ENCODE data around the gene ANKH. TPM values are rescaled to one million over a fixed set of nuclear protein-coding genes. Genes with fewer than 3 reads are reported as not detected.
A peak's percentile ranks its signal among the peaks of the same experiment; 100 is the strongest.

Gene ANKH
- polyA plus RNA-seq, 4 donors, result 33.0 to 82.2 (median 41.9) TPM

DNA sequence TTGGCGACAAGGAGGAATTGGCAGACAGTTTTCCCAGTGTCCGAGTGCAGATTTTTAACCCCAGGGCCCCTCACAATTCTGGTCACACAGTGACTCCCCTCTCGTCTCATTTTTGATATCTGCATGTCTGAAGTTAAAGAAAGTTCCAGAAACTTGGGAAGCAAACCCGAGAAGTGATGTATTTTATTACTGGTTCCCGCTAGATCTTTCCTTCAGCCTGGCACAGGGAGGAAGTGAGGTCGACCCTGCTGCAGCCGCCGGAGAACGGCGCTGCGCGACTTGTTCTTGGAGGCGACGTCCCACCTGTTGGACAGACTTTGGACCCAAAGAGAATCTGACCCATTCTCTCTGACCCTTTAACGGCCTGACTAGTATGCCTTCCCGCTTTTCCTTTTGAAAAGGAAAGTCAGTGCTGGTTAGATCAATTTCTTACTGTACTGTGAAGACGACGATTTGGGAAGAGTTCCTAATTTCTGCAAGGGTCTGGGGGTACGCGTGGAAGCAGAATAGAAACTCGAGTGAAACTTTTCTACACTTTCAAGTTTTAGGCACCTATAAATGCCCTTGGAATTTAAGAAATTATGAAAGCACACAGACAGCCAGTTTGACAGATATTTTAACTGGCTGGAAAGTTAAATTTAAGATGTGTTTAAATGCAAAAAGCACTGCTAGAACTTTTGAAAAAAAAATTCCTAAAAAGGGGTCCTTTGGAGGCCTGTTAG is 206.3 kb downstream of the ANKH start:
- H3K4me3 ChIP-seq (ENCODE audit: low read depth in 1 of 3, low read length in 3 of 3), result peak overlapping the region; percentile 77 to 97 (median 85)
- WGBS, 3 donors, result 0 to 1% (median 1%) methylated on average over 21 of the region's 21 CpGs
- peaks cover 0 to 31% (median 16%) of the 10 kb centered on the region in 3 donors for H3K4me1 ChIP-seq (ENCODE audit: control insufficient read depth in 3 of 3, insufficient read depth in 2 of 3, low read depth in 1 of 3, low read length in 2 of 3)
- H3K27ac ChIP-seq (ENCODE audit: low read depth in 1 of 3, low read length in 2 of 3), result peak overlapping the region; percentile 97 to 98 (median 97)
- H3K36me3 ChIP-seq (ENCODE audit: control insufficient read depth in 3 of 3, insufficient read depth in 2 of 3, low read depth in 1 of 3, low read length in 3 of 3), result peaks cover 0 to 12% (median 0%) of the 10 kb centered on the region in 3 donors
- FAIRE-seq, result no peak
- no peaks in the 10 kb centered on the region for H3K9me3 ChIP-seq (ENCODE audit: control insufficient read depth in 2 of 2, insufficient read depth in 1 of 2, low read depth in 1 of 2, low read length in 1 of 2)
- no peaks in the 10 kb centered on the region for H3K27me3 ChIP-seq (ENCODE audit: control insufficient read depth in 3 of 3, insufficient read depth in 3 of 3, low read length in 3 of 3)
- DNase-seq, result peak; percentile 82 to 83

DNA sequence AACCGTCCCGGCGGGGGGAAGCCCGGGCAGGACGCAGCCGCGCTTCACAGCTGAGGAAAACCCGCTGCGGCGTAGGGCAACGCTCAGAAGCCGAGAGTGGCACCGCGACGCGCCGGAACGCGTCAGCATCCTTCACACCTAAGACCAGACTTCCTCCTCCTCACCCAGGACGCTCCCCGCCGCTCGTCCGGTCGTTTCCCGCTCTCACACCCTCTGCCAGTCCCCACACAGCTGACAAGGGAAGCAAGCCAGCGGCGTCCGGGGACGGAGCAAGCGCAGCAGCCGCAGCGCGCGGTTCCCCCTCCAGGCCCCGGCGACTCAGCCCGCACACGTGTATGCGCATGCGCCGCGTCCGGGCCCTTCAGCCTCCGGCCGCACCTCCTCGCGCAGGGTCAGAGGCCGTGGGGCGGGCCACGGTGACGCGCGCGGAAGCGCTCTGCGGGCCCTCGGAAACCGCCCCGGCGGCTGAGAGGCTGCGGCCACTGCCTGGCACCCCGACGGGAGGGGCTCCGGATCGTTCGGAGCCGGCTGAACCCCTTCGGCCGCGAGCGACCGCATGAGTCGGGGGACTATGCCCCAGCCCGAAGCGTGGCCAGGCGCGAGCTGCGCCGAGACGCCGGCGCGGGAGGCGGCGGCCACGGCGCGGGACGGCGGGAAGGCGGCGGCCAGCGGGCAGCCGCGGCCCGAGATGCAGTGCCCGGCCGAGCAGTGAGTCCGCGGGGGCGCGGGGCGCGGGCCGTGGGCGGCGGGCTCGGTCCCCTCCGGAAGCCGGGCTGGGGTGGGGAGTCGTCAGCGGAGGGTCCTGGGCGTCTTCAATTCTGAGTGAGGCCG is 207.1 kb downstream of the ANKH start, which contains the start of gene OTULIN:
OTULIN (plus strand) TSS at position 449 of the 831 bp plus-strand sequence; CDS start at position 557, 108 bp downstream.
- FAIRE-seq (no peak), DNase-seq (peak; percentile 91 to 97)
- H3K36me3 ChIP-seq (ENCODE audit: control insufficient read depth in 3 of 3, insufficient read depth in 2 of 3, low read depth in 1 of 3, low read length in 3 of 3), result peaks cover 0 to 11% (median 0%) of the 10 kb centered on the region in 3 donors
- no peaks in the 10 kb centered on the region for H3K9me3 ChIP-seq (ENCODE audit: control insufficient read depth in 2 of 2, insufficient read depth in 1 of 2, low read depth in 1 of 2, low read length in 1 of 2)
- peaks cover 0 to 31% (median 16%) of the 10 kb centered on the region in 3 donors for H3K4me1 ChIP-seq (ENCODE audit: control insufficient read depth in 3 of 3, insufficient read depth in 2 of 3, low read depth in 1 of 3, low read length in 2 of 3)
- H3K27me3 ChIP-seq (ENCODE audit: control insufficient read depth in 3 of 3, insufficient read depth in 3 of 3, low read length in 3 of 3), result no peaks in the 10 kb centered on the region
- WGBS, 3 donors, result 0 to 1% (median 0%) methylated on average over 94 to 115 of the region's 115 CpGs
- H3K27ac ChIP-seq (ENCODE audit: low read depth in 1 of 3, low read length in 2 of 3), result peak within 1 kb of the TSS; percentile 97 to 98 (median 97)
- peak within 1 kb of the TSS; percentile 77 to 97 (median 85) for H3K4me3 ChIP-seq (ENCODE audit: low read depth in 1 of 3, low read length in 3 of 3)

DNA sequence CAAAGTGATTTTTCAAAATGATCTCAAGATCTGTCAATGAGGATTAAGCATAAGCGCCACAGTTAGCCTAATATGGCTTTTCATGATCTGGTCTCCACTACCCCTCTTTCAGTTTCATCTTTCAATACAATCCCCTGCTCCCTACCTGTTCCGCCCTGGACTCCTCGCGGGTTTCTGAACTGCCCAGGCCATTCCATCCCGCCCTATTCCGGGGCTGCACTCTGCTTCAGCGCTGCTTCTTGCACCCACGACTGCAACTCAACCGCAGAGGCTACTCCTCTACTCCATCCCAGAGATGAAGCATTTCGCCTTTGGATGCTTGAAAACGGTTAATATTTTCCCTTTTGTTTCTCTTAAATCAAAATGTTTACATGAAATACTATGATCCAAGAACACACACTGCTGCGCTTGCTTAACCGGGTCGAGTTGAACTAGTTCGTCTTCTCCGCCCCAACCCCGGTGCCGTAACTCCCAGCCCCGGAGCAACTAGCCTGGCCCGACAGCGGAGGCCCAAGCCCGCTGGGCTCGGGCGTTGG is 207.8 kb downstream of the ANKH start:
- FAIRE-seq (no peak), DNase-seq (peak in 1 of 2 donors; percentile 44)
- WGBS, 3 donors, result 1 to 2% (median 1%) methylated on average over 24 of the region's 24 CpGs
- Histone ChIP-seq H3K27me3 (ENCODE audit: control insufficient read depth in 3 of 3, insufficient read depth in 3 of 3, low read length in 3 of 3) (no peaks in the 10 kb centered on the region), H3K27ac (ENCODE audit: low read depth in 1 of 3, low read length in 2 of 3) (peak overlapping the region; percentile 97 to 98 (median 97)), H3K9me3 (ENCODE audit: control insufficient read depth in 2 of 2, insufficient read depth in 1 of 2, low read depth in 1 of 2, low read length in 1 of 2) (no peaks in the 10 kb centered on the region), H3K4me1 (ENCODE audit: control insufficient read depth in 3 of 3, insufficient read depth in 2 of 3, low read depth in 1 of 3, low read length in 2 of 3) (peaks cover 0 to 31% (median 16%) of the 10 kb centered on the region in 3 donors), H3K36me3 (ENCODE audit: control insufficient read depth in 3 of 3, insufficient read depth in 2 of 3, low read depth in 1 of 3, low read length in 3 of 3) (peaks cover 0 to 6% (median 0%) of the 10 kb centered on the region in 3 donors), H3K4me3 (ENCODE audit: low read depth in 1 of 3, low read length in 3 of 3) (peak overlapping the region; percentile 77 to 97 (median 85))

DNA sequence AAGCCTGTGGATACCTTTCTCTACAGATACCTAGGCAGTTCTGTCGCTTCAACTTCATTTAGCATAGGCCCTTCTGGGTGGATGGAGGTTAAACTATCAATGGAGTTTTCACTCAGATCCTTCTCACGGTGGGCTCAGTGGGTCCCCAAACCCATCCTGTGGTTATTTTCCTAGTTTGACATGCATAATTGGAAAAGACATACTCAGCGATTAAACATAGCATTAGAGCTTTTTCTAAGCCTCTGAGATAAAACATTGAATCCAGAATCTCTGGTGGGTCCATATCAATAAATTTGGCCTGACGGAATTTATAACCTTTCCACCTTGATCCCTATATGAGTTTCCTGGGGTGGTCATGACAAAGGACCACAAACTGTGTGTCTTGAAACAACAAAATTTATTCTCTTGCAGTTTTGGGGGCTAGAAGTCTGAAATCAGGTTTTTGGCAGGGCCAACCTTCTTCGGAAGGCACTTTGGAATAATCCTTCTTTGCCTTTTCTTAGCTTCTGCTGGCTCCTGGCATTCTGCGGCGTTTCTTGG is 208.8 kb downstream of the ANKH start:
- peaks cover 0 to 3% (median 0%) of the 10 kb centered on the region in 3 donors for H3K36me3 ChIP-seq (ENCODE audit: control insufficient read depth in 3 of 3, insufficient read depth in 2 of 3, low read depth in 1 of 3, low read length in 3 of 3)
- DNase-seq (no peak), FAIRE-seq (no peak)
- H3K9me3 ChIP-seq (ENCODE audit: control insufficient read depth in 2 of 2, insufficient read depth in 1 of 2, low read depth in 1 of 2, low read length in 1 of 2), result no peaks in the 10 kb centered on the region
- no peaks in the 10 kb centered on the region for H3K27me3 ChIP-seq (ENCODE audit: control insufficient read depth in 3 of 3, insufficient read depth in 3 of 3, low read length in 3 of 3)
- H3K4me1 ChIP-seq (ENCODE audit: control insufficient read depth in 3 of 3, insufficient read depth in 2 of 3, low read depth in 1 of 3, low read length in 2 of 3), result peaks cover 0 to 24% (median 13%) of the 10 kb centered on the region in 3 donors
- WGBS, 3 donors, result 90 to 96% (median 92%) methylated on average over 7 of the region's 7 CpGs
- no peak overlapping the region for H3K27ac ChIP-seq (ENCODE audit: low read depth in 1 of 3, low read length in 2 of 3)
- no peak overlapping the region for H3K4me3 ChIP-seq (ENCODE audit: low read depth in 1 of 3, low read length in 3 of 3)

DNA sequence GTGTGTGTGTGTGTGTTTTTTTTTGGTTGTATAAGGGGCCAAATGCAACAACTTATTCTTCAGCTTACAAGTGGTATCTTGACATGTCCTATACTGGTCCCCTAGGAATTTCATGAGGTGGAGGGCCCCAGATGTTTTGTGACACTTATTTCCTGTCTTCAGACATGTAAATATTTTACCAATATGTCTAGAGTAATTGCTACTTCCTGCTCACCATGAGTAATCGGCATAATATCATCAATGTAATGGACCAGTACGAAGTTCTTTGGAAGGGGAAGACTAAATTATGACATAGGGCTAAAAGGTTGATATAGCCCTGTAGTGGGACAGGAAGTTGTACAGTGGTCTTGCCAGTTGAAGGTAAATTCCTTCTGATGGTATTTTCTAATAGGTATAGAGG is 210.7 kb downstream of the ANKH start:
- WGBS, 3 donors, result 56 to 64% (median 63%) methylated on average over 2 of the region's 2 CpGs
- H3K4me1 ChIP-seq (ENCODE audit: control insufficient read depth in 3 of 3, insufficient read depth in 2 of 3, low read depth in 1 of 3, low read length in 2 of 3), result peaks cover 0 to 8% (median 6%) of the 10 kb centered on the region in 3 donors
- H3K27me3 ChIP-seq (ENCODE audit: control insufficient read depth in 3 of 3, insufficient read depth in 3 of 3, low read length in 3 of 3), result no peaks in the 10 kb centered on the region
- no peak overlapping the region for H3K4me3 ChIP-seq (ENCODE audit: low read depth in 1 of 3, low read length in 3 of 3)
- FAIRE-seq (no peak), DNase-seq (no peak)
- H3K9me3 ChIP-seq (ENCODE audit: control insufficient read depth in 2 of 2, insufficient read depth in 1 of 2, low read depth in 1 of 2, low read length in 1 of 2), result no peaks in the 10 kb centered on the region
- H3K36me3 ChIP-seq (ENCODE audit: control insufficient read depth in 3 of 3, insufficient read depth in 2 of 3, low read depth in 1 of 3, low read length in 3 of 3), result no peaks in the 10 kb centered on the region
- no peak overlapping the region for H3K27ac ChIP-seq (ENCODE audit: low read depth in 1 of 3, low read length in 2 of 3)

DNA sequence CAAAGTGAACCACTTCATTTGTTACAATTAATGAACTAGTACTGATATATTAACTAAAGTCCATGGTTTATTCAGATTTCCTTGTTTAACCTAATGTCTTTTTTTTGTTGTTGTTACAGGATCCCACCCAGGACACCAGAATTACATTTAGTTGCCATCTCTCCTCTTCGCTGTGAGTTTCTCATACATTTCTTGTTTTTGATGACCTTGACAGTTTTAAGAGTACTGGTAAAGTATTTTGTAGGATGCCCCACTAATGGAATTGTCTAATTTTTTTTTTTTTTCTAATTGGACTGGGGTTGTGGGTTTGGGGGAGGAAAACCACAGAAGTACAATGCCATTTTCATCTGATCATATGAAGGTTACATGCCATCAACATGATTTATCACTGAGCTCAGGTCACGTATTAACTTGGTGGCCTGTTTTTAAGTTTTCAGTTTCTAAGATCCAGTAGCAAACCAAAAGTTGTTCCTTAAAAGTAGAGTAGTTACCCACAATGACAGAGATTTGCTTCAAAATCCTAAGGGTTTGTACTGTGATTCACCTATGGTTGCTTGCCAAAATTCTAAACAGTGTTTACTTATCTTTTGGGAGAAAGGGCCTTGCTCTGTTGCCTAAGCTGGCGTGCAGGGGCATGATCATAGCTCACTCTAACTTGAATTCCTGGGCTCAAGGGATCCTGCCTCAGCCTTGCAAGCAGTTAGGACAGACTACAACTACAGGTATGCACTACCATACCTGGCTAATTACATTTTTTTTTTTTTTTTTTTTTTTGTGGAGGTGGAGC is 211.6 kb downstream of the ANKH start:
- peaks cover 0 to 6% (median 6%) of the 10 kb centered on the region in 3 donors for H3K4me1 ChIP-seq (ENCODE audit: control insufficient read depth in 3 of 3, insufficient read depth in 2 of 3, low read depth in 1 of 3, low read length in 2 of 3)

DNA sequence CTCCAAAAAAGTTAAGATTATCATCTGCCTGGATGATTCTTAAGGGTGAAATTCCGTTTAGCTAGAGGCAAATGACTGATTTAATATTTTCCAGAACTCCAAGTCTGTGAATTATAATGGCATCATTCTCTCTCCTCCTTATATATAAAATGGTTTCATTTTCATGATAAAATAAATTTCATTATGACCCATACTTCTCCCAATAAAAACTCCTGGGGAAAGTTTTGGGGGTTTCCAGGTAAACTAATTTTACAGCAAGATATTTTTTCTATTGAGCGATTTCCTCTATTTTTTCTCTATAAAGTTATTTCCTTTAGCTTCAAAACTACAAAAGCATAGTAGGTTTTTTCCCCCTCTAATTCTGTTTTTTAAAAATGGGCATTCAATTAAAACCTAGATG is 214.7 kb downstream of the ANKH start:
- no peaks in the 10 kb centered on the region for H3K4me1 ChIP-seq (ENCODE audit: control insufficient read depth in 3 of 3, insufficient read depth in 2 of 3, low read depth in 1 of 3, low read length in 2 of 3)
- no peaks in the 10 kb centered on the region for H3K36me3 ChIP-seq (ENCODE audit: control insufficient read depth in 3 of 3, insufficient read depth in 2 of 3, low read depth in 1 of 3, low read length in 3 of 3)
- H3K9me3 ChIP-seq (ENCODE audit: control insufficient read depth in 2 of 2, insufficient read depth in 1 of 2, low read depth in 1 of 2, low read length in 1 of 2), result no peaks in the 10 kb centered on the region
- H3K4me3 ChIP-seq (ENCODE audit: low read depth in 1 of 3, low read length in 3 of 3), result no peak overlapping the region
- peaks cover 0 to under 1% (median 0%) of the 10 kb centered on the region in 3 donors for H3K27me3 ChIP-seq (ENCODE audit: control insufficient read depth in 3 of 3, insufficient read depth in 3 of 3, low read length in 3 of 3)
- WGBS, 3 donors, result 44 to 62% (median 59%) methylated on average over 2 of the region's 2 CpGs
- FAIRE-seq, result no peak
- no peak overlapping the region for H3K27ac ChIP-seq (ENCODE audit: low read depth in 1 of 3, low read length in 2 of 3)
- no peak for DNase-seq

More for the DNA sequence above, 211.6 kb downstream of the ANKH start:
- H3K9me3 ChIP-seq (ENCODE audit: control insufficient read depth in 2 of 2, insufficient read depth in 1 of 2, low read depth in 1 of 2, low read length in 1 of 2), result no peaks in the 10 kb centered on the region
- no peaks in the 10 kb centered on the region for H3K27me3 ChIP-seq (ENCODE audit: control insufficient read depth in 3 of 3, insufficient read depth in 3 of 3, low read length in 3 of 3)
- WGBS, 3 donors, result 89 to 98% (median 94%) methylated on average over 3 of the region's 3 CpGs
- no peak overlapping the region for H3K4me3 ChIP-seq (ENCODE audit: low read depth in 1 of 3, low read length in 3 of 3)
- H3K36me3 ChIP-seq (ENCODE audit: control insufficient read depth in 3 of 3, insufficient read depth in 2 of 3, low read depth in 1 of 3, low read length in 3 of 3), result no peaks in the 10 kb centered on the region
- FAIRE-seq (no peak), DNase-seq (no peak)
- H3K27ac ChIP-seq (ENCODE audit: low read depth in 1 of 3, low read length in 2 of 3), result no peak overlapping the region
